Activated CD8-positive, alpha-beta memory T cell treated with anti-CD3 and anti-CD28 coated beads, Interleukin-2, amount 50 U/mL, for 1 hour (primary cell): ENCODE results near the gene GNAO1.

Experiments used
- DNase-seq: peaks from one replicate; pipeline ENCODE4 v3.0.0-alpha.2; 2020; ENCODE audit errors: extremely low read depth

Gene GNAO1

GRCh38 chr16:56289862-56290261 is 98.6 kb downstream of the GNAO1 start:
- DNase-seq = no peak

- no peak for DNase-seq
Measured at GRCh38 chr16:56294014-56294413, 102.7 kb downstream of the GNAO1 start.

GRCh38 chr16:56294579-56294978 is 103.3 kb downstream of the GNAO1 start:
- no peak for DNase-seq

- DNase-seq = no peak
Measured at GRCh38 chr16:56295059-56295665, 103.9 kb downstream of the GNAO1 start.

GRCh38 chr16:56295739-56296527 is 104.6 kb downstream of the GNAO1 start:
- DNase-seq = no peak

- DNase-seq = no peak
Measured at GRCh38 chr16:56297684-56298083, 106.4 kb downstream of the GNAO1 start.

- no peak for DNase-seq
Measured at GRCh38 chr16:56298116-56298515, 106.8 kb downstream of the GNAO1 start.

- DNase-seq = no peak
Measured at GRCh38 chr16:56298948-56299596, 107.8 kb downstream of the GNAO1 start.

- DNase-seq = no peak
Measured at GRCh38 chr16:56300242-56300623, 108.9 kb downstream of the GNAO1 start.

- no peak for DNase-seq
Measured at GRCh38 chr16:56300891-56301850, 109.9 kb downstream of the GNAO1 start.

DNA sequence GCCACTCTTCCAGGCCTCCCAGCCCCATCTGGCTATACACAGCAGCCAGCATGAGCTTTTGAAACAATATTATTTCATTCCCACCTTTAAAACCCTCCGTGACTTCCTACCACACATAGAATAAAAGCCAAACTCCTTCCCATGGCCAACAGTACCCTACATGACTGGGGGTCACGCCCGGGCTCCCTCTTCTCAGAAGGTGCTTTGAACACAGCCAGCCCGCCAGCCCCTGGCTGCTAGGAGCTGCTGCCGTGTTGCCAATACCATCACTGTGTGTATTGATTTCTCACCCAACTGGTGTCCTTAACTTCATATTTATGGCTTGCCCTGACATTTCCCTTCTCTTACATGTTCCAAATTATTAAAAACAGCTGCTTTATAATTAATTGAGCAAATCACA is 111.2 kb downstream of the GNAO1 start:
- DNase-seq = no peak

DNA sequence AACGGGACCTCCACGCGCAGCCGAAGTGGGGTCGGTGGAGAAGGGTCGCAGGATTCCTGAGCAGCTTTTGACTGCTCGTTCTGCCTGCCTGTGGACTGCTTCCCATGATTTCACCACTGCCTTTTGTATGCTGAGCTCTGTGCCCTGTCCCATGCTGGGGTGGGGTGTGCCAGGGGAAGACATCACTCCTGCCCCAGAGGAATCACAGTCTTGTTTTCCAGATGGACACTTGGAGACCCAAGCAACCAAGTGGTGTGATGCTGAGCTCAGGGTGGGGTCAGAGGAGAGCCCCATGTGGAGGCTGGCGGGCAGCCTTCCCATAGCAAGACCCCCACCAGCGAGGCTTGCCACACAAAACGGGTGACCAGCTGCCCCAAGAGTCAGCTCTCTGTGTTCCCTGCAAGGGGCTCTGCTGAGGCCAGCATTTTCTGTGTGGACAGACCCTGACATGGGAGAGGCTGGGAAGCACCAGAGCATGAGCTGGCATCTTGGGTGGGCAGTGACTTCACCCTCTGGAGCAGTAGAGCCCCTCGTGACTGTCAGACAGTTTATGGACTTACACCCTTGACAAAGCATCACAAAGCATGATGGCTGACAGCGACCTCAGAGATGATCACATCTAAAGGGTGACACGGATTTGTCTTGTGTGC is 111.9 kb downstream of the GNAO1 start:
- DNase-seq = no peak

DNA sequence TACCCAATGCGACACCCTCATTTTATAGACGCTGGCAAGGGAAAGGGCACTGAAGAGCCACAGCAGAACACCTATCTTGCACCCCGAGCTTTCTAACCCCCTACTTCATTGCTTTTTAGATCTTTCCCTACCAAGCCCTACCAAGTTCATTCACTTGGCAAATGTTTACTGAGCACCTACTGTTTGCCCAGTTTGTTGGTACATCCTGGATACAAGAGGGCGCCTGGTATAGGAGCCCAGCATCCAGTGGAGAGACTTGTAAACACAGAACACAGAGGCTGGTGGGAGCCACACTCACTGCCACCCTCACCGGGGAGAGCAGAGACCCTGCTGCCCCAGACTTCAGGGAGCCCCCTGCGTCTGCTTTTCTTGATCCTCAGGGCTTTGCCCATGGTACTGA is 112.6 kb downstream of the GNAO1 start:
- no peak for DNase-seq

DNA sequence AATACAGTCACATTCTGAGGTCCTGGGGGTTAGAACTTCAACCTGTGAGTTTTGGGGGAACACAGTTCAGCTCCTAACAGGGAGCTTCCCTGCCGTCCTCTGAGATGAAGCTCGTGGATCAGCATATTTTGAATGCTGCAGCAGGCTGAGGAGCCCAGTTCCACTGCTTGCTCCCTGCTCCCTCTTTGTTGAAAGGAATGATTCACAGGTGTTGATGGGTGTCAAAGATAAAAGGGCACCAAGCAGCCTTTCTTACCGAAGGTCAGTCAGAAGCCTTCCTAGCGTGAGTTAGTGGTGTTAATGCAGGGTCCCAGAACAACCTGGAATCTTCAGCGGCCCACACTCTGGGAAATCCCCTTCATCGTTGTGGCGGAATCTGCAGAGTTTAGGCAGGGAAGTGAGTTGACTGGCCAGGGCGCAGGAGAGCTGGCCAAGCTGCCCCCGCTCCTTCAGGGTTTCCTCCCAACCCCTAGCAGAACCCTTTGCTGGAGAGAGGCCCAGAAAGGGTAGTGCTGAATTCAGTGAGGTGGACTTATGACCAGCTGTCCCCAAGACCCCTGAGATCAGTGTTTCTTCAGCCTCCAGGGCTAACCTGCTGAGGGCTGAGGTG is 114.8 kb downstream of the GNAO1 start:
- no peak for DNase-seq

- no peak for DNase-seq
Measured at GRCh38 chr16:56306690-56307533, 115.6 kb downstream of the GNAO1 start.

DNA sequence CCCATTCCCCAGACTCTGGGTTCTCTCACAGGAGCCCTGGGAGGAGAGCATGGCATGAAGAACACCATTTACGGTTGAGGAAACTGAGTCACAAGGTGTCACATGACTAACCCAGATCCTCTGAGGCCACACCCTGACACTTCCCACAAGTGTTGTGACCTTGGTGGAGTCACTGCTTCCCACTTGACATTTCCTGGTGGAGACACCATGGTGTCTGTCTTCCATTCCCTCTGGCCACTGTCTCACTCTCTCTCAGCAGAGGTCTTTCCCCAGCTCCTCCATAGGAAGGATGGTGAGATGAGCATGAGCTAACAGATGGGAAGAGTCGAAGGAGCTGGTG is 116.2 kb downstream of the GNAO1 start:
- DNase-seq = no peak

DNA sequence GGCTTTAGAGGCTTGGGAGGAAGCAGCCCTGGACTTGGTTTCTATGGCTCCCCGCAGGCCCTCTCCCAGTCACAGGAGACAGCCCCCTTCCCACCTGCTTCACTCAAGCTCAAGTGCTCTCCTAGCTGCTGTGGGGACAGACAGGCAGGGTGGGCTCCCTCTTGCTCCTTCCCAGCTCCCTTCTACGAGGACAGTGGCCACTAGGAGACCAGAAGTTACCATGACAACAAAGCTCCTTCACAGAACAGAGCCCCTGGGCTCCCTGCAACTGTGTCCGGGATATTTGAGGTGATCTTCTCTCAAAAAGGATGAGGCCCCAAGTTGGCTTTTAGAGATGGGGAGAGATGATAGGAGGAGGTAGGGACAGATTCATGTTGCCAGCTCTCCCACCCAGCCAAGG is 117.7 kb downstream of the GNAO1 start:
- no peak for DNase-seq

DNA sequence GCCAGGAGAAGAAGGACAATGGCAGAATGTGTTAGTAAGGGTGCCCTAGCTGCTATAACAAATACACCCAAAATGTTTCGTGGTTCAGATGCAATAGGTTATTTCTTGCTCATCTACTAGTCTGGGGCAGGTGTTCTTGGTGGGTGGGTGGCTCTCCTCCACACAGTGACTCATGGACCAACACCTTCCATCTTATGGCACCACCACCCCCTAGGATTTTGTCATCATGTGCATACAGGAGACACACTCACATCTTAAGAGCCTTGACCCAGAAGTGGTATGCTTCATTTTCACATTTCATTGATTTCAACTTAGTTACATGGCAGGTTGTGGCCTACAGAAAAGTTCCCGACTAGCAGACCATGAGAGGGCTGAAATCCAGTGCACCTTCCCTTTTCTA is 119.4 kb downstream of the GNAO1 start:
- no peak for DNase-seq

DNA sequence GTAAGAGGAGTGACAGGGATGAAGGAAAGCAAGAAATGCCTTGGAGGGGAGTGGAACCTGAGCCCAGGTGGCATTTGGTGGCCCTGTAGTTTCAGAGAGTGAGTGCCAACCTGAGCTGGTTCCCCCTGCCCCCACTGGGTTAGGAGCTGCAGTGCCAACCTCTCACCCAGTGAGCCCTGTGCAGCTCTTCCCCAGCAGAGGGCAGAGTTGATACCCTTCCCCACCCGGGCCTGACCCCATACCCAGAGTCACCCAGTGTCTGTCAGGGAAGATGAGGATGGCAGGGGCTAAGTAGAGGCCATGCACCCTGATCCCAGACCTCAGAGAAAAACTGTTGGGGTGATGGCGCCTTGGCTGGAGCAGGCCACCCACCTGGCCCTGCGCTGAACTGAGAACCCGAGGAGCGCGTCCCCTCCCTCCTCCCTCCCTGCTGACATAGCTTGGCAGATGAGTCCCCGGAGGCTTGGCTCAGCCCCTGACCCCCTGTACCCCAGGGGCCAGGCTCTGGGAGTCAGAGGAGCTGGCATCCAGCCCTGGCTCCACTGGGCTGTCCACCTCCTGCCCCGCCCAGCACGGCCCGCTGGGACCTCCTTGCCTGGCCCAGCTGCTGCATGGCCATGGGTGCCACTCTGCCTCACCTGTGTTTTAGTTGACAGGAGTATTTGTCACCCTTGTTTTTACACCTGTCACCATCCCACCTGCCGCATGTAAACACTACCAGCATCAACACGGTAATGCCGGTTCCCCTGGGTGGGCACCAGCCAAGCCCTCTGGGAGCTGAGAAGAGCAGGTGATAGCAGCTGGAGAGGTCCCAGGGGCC is 120.1 kb downstream of the GNAO1 start:
- DNase-seq = no peak

- no peak for DNase-seq
Measured at GRCh38 chr16:56312028-56312300, 120.7 kb downstream of the GNAO1 start.
